Smooth muscle cell (in vitro differentiated cells): ENCODE data around the gene MAGOH. TPM values are rescaled to one million over a fixed set of nuclear protein-coding genes. Genes with fewer than 3 reads are reported as not detected.

Experiments used
- DNase-seq: peaks from one replicate; lab custom pipeline; 2025; ENCODE audit not compliant: unreplicated experiment; lab: John Stamatoyannopoulos, UW
- H2AFZ ChIP-seq: fragments of 200-600 bp; sonication (generic); 2 replicates; pipeline ENCODE4 v1.6.0; 2016; ENCODE audit warnings: antibody characterized with exemption, low read depth, mild to moderate bottlenecking
- H3F3A ChIP-seq: fragments of 200-600 bp; sonication (generic); 2 replicates; pipeline ENCODE4 v1.6.0; 2017; ENCODE audit warnings: antibody characterized with exemption, low read depth
- H3K27ac ChIP-seq: fragments of 200-600 bp; sonication (generic); 2 replicates; pipeline ENCODE4 v1.5.1; 2016; ENCODE audit warnings: low read depth, mild to moderate bottlenecking
- H3K27me3 ChIP-seq: fragments of 200-600 bp; sonication (generic); 2 replicates; pipeline ENCODE4 v1.6.1; 2016; ENCODE audit warnings: low read depth, mild to moderate bottlenecking
- H3K36me3 ChIP-seq: fragments of 200-600 bp; sonication (generic); 2 replicates; pipeline ENCODE4 v1.5.1; 2016; ENCODE audit warnings: low read depth
- H3K4me1 ChIP-seq: fragments of 200-600 bp; sonication (generic); 2 replicates; pipeline ENCODE4 v1.5.1; 2016; ENCODE audit warnings: low read depth
- H3K4me2 ChIP-seq: fragments of 200-600 bp; sonication (generic); 2 replicates; pipeline ENCODE4 v1.6.0; 2016; ENCODE audit warnings: mild to moderate bottlenecking
- H3K4me3 ChIP-seq: fragments of 200-600 bp; sonication (generic); 2 replicates; pipeline ENCODE4 v1.5.1; 2016; ENCODE audit warnings: mild to moderate bottlenecking
- H3K79me2 ChIP-seq: fragments of 200-600 bp; sonication (generic); 2 replicates; pipeline ENCODE4 v1.6.0; 2016; ENCODE audit warnings: low read depth, mild to moderate bottlenecking
- H3K9ac ChIP-seq: fragments of 200-600 bp; sonication (generic); 2 replicates; pipeline ENCODE4 v1.6.0; 2016; ENCODE audit warnings: low read depth
- H3K9me3 ChIP-seq: fragments of 200-600 bp; sonication (generic); replicated peaks from 2 replicates; pipeline ENCODE4 v1.5.1; 2016; ENCODE audit warnings: low read depth
- H4K20me1 ChIP-seq: fragments of 200-600 bp; sonication (generic); 2 replicates; pipeline ENCODE4 v1.6.0; 2016; ENCODE audit warnings: low read depth
- CTCF ChIP-seq: fragments of 200-600 bp; sonication (generic); IDR thresholded peaks from 2 replicates; pipeline ENCODE4 v1.5.1; 2017; ENCODE audit warnings: borderline replicate concordance, mild to moderate bottlenecking, antibody characterized with exemption; ENCODE audit not compliant: insufficient read depth, poor library complexity, severe bottlenecking
- WGBS: methylation state at CpG from one replicate; pipeline ENCODE4 v1.1.7; 2016; ENCODE audit warnings: low lambda C conversion rate; 5-methylcytosine and 5-hydroxymethylcytosine counted together
- polyA plus RNA-seq: library from polyadenylated mRNA; unstranded; fragments of >200 nt; fragmentation: Nextera tagmentation; extraction: Ambion mirVana; gene quantifications from 2 replicates; pipeline ENCODE4 v1.2.1, GENCODE V29; 2016
- total RNA-seq: library from RNA; depleted of rRNA; stranded (reverse); fragments of >200 nt; gene quantifications from 2 replicates; pipeline ENCODE4 v1.2.3, GENCODE V29; 2014

Gene MAGOH
- total and polyA plus RNA-seq, 2 experiments from 2014 or later: 28.5 to 37.3 TPM

GRCh38 chr1:53214376-53214940 lies 23.9 kb downstream of the MAGOH start:
- Histone ChIP-seq H3K36me3 (peaks cover 5% of the 10 kb centered on the region), H3K27ac (no peak overlapping the region), H3K4me2 (no peak overlapping the region), H2AFZ (no peak overlapping the region), H3K27me3 (no peaks in the 10 kb centered on the region), H3K4me3 (no peak overlapping the region), H3K9ac (no peak overlapping the region), H3K9me3 (no peaks in the 10 kb centered on the region), H3F3A (no peaks in the 10 kb centered on the region), H3K79me2 (peaks cover 2% of the 10 kb centered on the region), H3K4me1 (peaks cover 4% of the 10 kb centered on the region), H4K20me1 (no peaks in the 10 kb centered on the region)
- WGBS: 94% methylated on average over 5 of the region's 5 CpGs
- TF ChIP-seq CTCF: no peak
- DNase-seq: no peak

GRCh38 chr1:53210954-53211353 lies 27.4 kb downstream of the MAGOH start:
- peaks cover 14% of the 10 kb centered on the region for H3K36me3 ChIP-seq
- no peak overlapping the region for H3K9ac ChIP-seq
- no peak for TF ChIP-seq CTCF

GRCh38 chr1:53210352-53210751 lies 28.0 kb downstream of the MAGOH start:
- H3F3A ChIP-seq: no peaks in the 10 kb centered on the region
- H4K20me1 ChIP-seq: no peaks in the 10 kb centered on the region
- no peak overlapping the region for H3K4me2 ChIP-seq
- peaks cover 18% of the 10 kb centered on the region for H3K36me3 ChIP-seq
- no peak overlapping the region for H2AFZ ChIP-seq
- TF ChIP-seq CTCF: no peak
- no peak overlapping the region for H3K27ac ChIP-seq
- no peaks in the 10 kb centered on the region for H3K9me3 ChIP-seq
- H3K4me3 ChIP-seq: no peak overlapping the region
- DNase-seq: no peak
- H3K9ac ChIP-seq: no peak overlapping the region
- H3K4me1 ChIP-seq: no peaks in the 10 kb centered on the region
- no peaks in the 10 kb centered on the region for H3K27me3 ChIP-seq
- H3K79me2 ChIP-seq: no peaks in the 10 kb centered on the region
- WGBS: 94% methylated on average over 7 of the region's 7 CpGs

More at GRCh38 chr1:53210954-53211353, 27.4 kb downstream of the MAGOH start:
- no peaks in the 10 kb centered on the region for H3K27me3 ChIP-seq
- no peaks in the 10 kb centered on the region for H3K9me3 ChIP-seq
- WGBS: 97% methylated on average over 11 of the region's 11 CpGs
- H3F3A ChIP-seq: no peaks in the 10 kb centered on the region
- no peaks in the 10 kb centered on the region for H3K4me1 ChIP-seq
- DNase-seq: no peak
- no peaks in the 10 kb centered on the region for H4K20me1 ChIP-seq
- no peak overlapping the region for H3K4me3 ChIP-seq
- H3K4me2 ChIP-seq: no peak overlapping the region
- no peaks in the 10 kb centered on the region for H3K79me2 ChIP-seq
- H2AFZ ChIP-seq: no peak overlapping the region
- no peak overlapping the region for H3K27ac ChIP-seq

- WGBS: 100% methylated on average over 1 of the region's 1 CpG
- Histone ChIP-seq H3K9ac (no peak overlapping the region), H3K27ac (no peak overlapping the region), H4K20me1 (no peaks in the 10 kb centered on the region), H3K9me3 (no peaks in the 10 kb centered on the region), H3K4me1 (no peaks in the 10 kb centered on the region), H3K4me3 (no peak overlapping the region), H3K79me2 (no peaks in the 10 kb centered on the region), H3K36me3 (peaks cover 32% of the 10 kb centered on the region), H3K27me3 (no peaks in the 10 kb centered on the region), H3F3A (no peaks in the 10 kb centered on the region), H2AFZ (no peak overlapping the region), H3K4me2 (no peak overlapping the region)
- TF ChIP-seq CTCF: no peak
- no peak for DNase-seq
Observed at GRCh38 chr1:53207726-53208125, 30.6 kb downstream of the MAGOH start.
